DOHH2 (cell line): ENCODE measurements around the gene SLC6A9.

Experiments used
- H3F3A ChIP-seq: fragments of 200-600 bp; sonication (generic), shearing (Covaris generic); 2 replicates; pipeline ENCODE4 v1.6.0; 2016; ENCODE audit warnings: antibody characterized with exemption, mild to moderate bottlenecking; ENCODE audit not compliant: control insufficient read depth, insufficient read depth
- H3K27ac ChIP-seq: fragments of 200-600 bp; sonication (generic); 2 replicates; pipeline ENCODE4 v1.5.1; 2014; ENCODE audit warnings: low read depth, mild to moderate bottlenecking, low read length, moderate library complexity
- H3K27me3 ChIP-seq: fragments of 200-600 bp; sonication (generic); 2 replicates; pipeline ENCODE4 v1.6.1; 2014; ENCODE audit warnings: mild to moderate bottlenecking, low read length, mixed read lengths; ENCODE audit not compliant: control insufficient read depth
- H3K36me3 ChIP-seq: fragments of 200-600 bp; sonication (generic); 2 replicates; pipeline ENCODE4 v1.6.1; 2014; ENCODE audit warnings: mild to moderate bottlenecking, low read length, moderate library complexity, mixed read lengths; ENCODE audit not compliant: control insufficient read depth
- H3K4me1 ChIP-seq: fragments of 200-600 bp; sonication (generic); 2 replicates; pipeline ENCODE4 v1.6.1; 2014; ENCODE audit warnings: mild to moderate bottlenecking, low read length, mixed read lengths; ENCODE audit not compliant: control insufficient read depth
- H3K4me2 ChIP-seq: fragments of 200-600 bp; sonication (generic); 2 replicates; pipeline ENCODE4 v1.6.0; 2014; ENCODE audit warnings: mild to moderate bottlenecking, low read length, moderate library complexity
- H3K4me3 ChIP-seq: fragments of 200-600 bp; sonication (generic); 2 replicates; pipeline ENCODE4 v1.5.1; 2014; ENCODE audit warnings: mild to moderate bottlenecking, low read length, mixed read lengths
- H3K79me2 ChIP-seq: fragments of 200-600 bp; sonication (generic); 2 replicates; pipeline ENCODE4 v1.6.1; 2014; ENCODE audit warnings: mild to moderate bottlenecking, low read length, mixed read lengths; ENCODE audit not compliant: control insufficient read depth
- H3K9me2 ChIP-seq: fragments of 200-600 bp; sonication (generic); replicated peaks from 2 replicates; pipeline ENCODE4 v1.6.1; 2014; ENCODE audit warnings: mild to moderate bottlenecking, low read length, mixed read lengths; ENCODE audit not compliant: control insufficient read depth
- H3K9me3 ChIP-seq: fragments of 200-600 bp; sonication (generic); 2 replicates; pipeline ENCODE4 v1.6.1; 2014; ENCODE audit warnings: antibody characterized with exemption, low read length, mixed read lengths; ENCODE audit not compliant: control insufficient read depth, insufficient read depth
- H4K20me1 ChIP-seq: fragments of 200-600 bp; sonication (generic); 2 replicates; pipeline ENCODE4 v1.6.0; 2014; ENCODE audit warnings: low read depth, mild to moderate bottlenecking, antibody characterized with exemption, low read length, moderate library complexity; ENCODE audit not compliant: control insufficient read depth, insufficient read depth
- EZH2phosphoT487 ChIP-seq: fragments of 200-600 bp; sonication (generic); IDR thresholded peaks from 2 replicates; pipeline ENCODE4 v1.6.1; 2017; ENCODE audit warnings: borderline replicate concordance, mild to moderate bottlenecking, antibody characterized with exemption, low read length, moderate library complexity, mixed read lengths
- TF ChIP-seq, protein P1 (sequence below): fragments of 200-600 bp; sonication (generic); IDR thresholded peaks from one replicate; pipeline ENCODE4 v1.5.1; 2014; ENCODE audit warnings: antibody characterized with exemption, mild to moderate bottlenecking, low read depth, low read length; ENCODE audit not compliant: poor library complexity, severe bottlenecking

Gene SLC6A9

DNA sequence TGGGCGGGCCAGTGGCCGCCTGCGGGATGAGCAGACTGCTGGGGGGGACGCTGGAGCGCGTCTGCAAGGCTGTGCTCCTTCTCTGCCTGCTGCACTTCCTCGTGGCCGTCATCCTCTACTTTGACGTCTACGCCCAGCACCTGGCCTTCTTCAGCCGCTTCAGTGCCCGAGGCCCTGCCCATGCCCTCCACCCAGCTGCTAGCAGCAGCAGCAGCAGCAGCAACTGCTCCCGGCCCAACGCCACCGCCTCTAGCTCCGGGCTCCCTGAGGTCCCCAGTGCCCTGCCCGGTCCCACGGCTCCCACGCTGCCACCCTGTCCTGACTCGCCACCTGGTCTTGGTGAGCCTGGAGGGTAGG lies 50.1 kb downstream of the SLC6A9 start:
- peaks cover 53% of the 10 kb centered on the region for H3K36me3 ChIP-seq
- no peaks in the 10 kb centered on the region for H3K9me2 ChIP-seq
- peak overlapping the region; percentile 94; the same call in 1 of the 2 replicates for H3K4me3 ChIP-seq
- H3K4me2 ChIP-seq, result peak overlapping the region; percentile 94
- TF ChIP-seq, protein P1, sequence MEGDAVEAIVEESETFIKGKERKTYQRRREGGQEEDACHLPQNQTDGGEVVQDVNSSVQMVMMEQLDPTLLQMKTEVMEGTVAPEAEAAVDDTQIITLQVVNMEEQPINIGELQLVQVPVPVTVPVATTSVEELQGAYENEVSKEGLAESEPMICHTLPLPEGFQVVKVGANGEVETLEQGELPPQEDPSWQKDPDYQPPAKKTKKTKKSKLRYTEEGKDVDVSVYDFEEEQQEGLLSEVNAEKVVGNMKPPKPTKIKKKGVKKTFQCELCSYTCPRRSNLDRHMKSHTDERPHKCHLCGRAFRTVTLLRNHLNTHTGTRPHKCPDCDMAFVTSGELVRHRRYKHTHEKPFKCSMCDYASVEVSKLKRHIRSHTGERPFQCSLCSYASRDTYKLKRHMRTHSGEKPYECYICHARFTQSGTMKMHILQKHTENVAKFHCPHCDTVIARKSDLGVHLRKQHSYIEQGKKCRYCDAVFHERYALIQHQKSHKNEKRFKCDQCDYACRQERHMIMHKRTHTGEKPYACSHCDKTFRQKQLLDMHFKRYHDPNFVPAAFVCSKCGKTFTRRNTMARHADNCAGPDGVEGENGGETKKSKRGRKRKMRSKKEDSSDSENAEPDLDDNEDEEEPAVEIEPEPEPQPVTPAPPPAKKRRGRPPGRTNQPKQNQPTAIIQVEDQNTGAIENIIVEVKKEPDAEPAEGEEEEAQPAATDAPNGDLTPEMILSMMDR, result no peak
- no peak for TF ChIP-seq EZH2phosphoT487
- H3K79me2 ChIP-seq, result peaks cover 62% of the 10 kb centered on the region
- H3K4me1 ChIP-seq, result peaks cover 40% of the 10 kb centered on the region
- peaks cover 8% of the 10 kb centered on the region for H3F3A ChIP-seq
- H3K9me3 ChIP-seq, result no peaks in the 10 kb centered on the region
- H4K20me1 ChIP-seq, result peaks cover 5% of the 10 kb centered on the region; the same call in 1 of the 2 replicates
- H3K27ac ChIP-seq, result no peak overlapping the region
- no peaks in the 10 kb centered on the region for H3K27me3 ChIP-seq

GRCh38 chr1:43980255-43981134 lies 50.8 kb downstream of the SLC6A9 start:
- peaks cover 68% of the 10 kb centered on the region for H3K79me2 ChIP-seq
- H3K9me2 ChIP-seq, result no peaks in the 10 kb centered on the region
- no peaks in the 10 kb centered on the region for H3K27me3 ChIP-seq
- H4K20me1 ChIP-seq, result peaks cover 10% of the 10 kb centered on the region; the same call in 1 of the 2 replicates
- TF ChIP-seq EZH2phosphoT487, result no peak
- TF ChIP-seq, protein P1, result no peak
- peaks cover 53% of the 10 kb centered on the region for H3K36me3 ChIP-seq
- peaks cover 8% of the 10 kb centered on the region for H3F3A ChIP-seq
- peaks cover 45% of the 10 kb centered on the region for H3K4me1 ChIP-seq
- peak overlapping the region; percentile 94 for H3K4me2 ChIP-seq
- peak overlapping the region; percentile 94 for H3K4me3 ChIP-seq
- no peaks in the 10 kb centered on the region for H3K9me3 ChIP-seq
- no peak overlapping the region for H3K27ac ChIP-seq

- H4K20me1 ChIP-seq, result peaks cover 10% of the 10 kb centered on the region; the same call in 1 of the 2 replicates
Measured at GRCh38 chr1:43979528-43980254, 51.6 kb downstream of the SLC6A9 start.

More at GRCh38 chr1:43979528-43980254, 51.6 kb downstream of the SLC6A9 start:
- peak overlapping the region; percentile 94 for H3K4me2 ChIP-seq
- H3F3A ChIP-seq, result peaks cover 8% of the 10 kb centered on the region
- no peaks in the 10 kb centered on the region for H3K9me3 ChIP-seq
- peaks cover 54% of the 10 kb centered on the region for H3K36me3 ChIP-seq
- H3K27me3 ChIP-seq, result no peaks in the 10 kb centered on the region
- H3K27ac ChIP-seq, result no peak overlapping the region
- H3K79me2 ChIP-seq, result peaks cover 76% of the 10 kb centered on the region
- H3K9me2 ChIP-seq, result no peaks in the 10 kb centered on the region
- TF ChIP-seq EZH2phosphoT487, result no peak
- TF ChIP-seq, protein P1, result no peak
- peak overlapping the region; percentile 94 for H3K4me3 ChIP-seq
- peaks cover 45% of the 10 kb centered on the region for H3K4me1 ChIP-seq
